ENCODE measurements around the gene HMSD.

HMSD gene

DNA sequence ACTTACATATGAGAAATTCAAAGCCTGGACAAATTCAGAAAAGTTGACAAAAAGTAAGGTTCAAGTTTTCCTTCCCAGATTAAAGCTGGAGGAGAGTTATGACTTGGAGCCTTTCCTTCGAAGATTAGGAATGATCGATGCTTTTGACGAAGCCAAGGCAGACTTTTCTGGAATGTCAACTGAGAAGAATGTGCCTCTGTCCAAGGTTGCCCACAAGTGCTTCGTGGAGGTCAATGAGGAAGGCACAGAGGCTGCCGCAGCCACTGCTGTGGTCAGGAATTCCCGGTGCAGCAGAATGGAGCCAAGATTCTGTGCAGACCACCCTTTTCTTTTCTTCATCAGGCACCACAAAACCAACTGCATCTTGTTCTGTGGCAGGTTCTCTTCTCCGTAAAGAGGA lies 37.8 kb downstream of the HMSD start:
- DNase-seq (ENCODE audit: extremely low read depth in 1 of 2, low read depth in 1 of 2) = no peak

DNA sequence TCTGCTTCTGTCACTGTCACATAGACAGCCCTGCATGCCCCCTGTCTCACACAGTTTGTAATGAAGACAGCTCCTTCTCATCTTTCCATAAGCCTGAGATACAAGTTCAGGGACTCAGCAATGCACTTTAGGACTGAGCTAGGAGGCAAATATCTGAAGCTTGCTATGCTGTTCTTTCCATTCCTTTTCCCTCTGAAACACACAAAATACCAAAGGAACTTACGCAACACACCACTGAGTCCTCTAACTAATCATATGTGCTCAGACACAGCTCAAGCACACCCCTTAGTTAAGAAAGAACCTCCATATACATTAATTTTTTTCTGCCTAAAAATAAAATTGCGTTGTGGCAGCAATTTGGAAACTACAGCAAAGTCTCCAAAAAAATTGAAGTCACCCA lies 38.6 kb downstream of the HMSD start:
- no peak for DNase-seq (ENCODE audit: extremely low read depth in 1 of 2, low read depth in 1 of 2)

DNA sequence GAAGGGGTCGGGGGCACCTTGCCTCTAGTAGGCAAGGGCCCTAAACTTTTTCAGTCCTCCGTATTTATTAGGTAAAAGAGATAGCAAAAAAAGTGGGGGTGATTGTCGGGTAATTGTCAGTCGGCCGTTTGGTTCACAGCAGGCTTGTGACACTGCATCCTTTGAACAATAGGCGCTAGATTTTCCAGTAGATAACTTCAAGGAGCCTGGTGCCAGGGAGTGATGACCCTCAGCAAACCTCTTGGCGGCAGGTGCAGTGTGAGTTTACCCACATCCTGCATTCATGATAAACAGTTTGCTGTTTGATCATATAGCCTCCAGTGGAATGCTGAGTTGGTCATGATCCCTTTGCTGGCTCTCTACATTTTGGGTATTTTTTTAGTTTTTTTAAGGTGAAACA lies 43.6 kb downstream of the HMSD start:
- no peak for DNase-seq (ENCODE audit: extremely low read depth in 1 of 2, low read depth in 1 of 2)

DNA sequence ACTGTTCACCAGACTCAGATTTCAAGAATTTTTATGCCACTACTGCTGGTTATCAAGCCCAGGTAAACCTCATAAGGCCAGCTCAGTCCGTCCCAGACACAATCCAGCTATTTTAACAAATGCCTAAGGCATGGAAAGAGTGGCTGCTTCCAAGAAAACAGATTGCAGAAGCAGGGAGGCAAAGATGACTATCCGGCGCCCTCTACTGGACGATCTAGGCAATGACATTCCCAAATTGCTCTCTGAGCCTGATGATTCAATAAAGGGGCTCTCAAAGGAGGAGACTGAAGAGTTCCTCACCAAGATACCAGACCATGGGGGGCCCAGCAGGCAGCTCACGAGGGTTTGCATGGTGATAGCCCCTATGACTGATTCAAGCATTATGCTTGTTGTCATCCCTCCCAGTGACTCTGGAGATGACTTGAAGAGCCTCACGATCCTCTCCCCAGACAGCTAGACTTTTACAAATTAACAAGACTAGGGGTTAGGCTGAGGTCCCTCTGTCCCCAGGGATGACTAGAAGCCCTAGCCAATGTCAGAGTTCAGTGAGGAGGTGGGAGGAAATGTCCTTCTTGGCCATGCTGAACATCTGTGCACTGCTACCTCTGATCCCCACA lies 45.8 kb downstream of the HMSD start:
- DNase-seq (ENCODE audit: extremely low read depth in 1 of 2, low read depth in 1 of 2) = peak in 1 of 2 donors; percentile 14

DNA sequence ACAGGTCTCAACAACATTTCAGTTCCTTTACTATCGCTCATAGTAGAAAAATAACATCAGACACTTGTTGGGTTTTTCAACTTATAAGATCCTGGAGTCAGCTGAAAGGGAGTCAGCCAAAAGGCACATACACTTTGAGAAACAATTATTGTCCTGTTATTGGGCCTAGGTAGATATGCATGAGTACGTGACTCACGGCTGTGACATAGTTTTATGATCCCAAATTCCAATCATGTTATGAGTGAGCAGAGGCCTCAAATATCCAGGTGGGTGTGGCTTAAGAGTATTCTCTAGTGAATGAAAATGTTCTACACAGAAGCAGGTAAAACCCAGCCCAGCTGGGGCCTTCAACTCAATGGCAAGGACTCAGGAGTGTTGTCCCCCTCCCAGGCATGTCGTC lies 47.9 kb downstream of the HMSD start:
- DNase-seq (ENCODE audit: extremely low read depth in 1 of 2, low read depth in 1 of 2) = no peak

DNA sequence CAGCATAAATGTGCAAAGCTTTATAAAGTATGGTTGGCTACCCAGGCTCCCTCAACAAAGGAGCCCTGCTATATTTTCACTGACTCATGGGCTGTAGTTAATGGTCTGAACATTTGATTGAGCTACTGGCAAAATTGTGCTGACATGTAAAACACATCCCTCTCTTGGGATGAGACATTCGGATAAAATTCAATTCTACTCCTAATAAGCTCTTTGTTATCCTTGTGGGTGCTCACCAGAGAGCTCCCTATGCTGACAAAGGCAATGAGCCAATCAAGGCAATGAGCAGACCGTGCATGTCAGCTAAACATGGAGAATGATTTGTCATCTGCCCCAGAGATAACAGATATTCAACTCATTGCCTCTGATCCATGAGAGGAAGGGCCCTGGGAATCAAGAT lies 48.5 kb downstream of the HMSD start:
- no peak for DNase-seq (ENCODE audit: extremely low read depth in 1 of 2, low read depth in 1 of 2)

DNA sequence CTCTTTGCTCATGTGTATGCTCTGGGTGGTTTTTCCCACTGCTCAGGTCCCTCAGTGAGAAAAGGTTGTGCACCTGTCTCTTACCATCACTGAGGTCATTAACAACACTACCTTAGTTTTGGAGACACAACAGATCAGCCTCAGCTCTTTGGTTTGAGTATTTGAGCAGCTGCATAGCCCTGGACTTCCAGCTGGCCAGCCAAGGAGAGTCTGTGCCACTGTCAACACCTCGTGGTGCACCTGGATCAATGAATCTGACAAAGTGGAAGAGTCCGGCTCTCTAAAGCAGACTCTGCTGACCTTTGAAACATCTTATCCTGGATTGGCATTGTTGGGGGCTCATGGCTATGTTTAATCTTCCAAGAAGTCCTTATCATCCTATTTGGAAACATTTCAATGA lies 50.8 kb downstream of the HMSD start:
- DNase-seq (ENCODE audit: extremely low read depth in 1 of 2, low read depth in 1 of 2) = no peak

DNA sequence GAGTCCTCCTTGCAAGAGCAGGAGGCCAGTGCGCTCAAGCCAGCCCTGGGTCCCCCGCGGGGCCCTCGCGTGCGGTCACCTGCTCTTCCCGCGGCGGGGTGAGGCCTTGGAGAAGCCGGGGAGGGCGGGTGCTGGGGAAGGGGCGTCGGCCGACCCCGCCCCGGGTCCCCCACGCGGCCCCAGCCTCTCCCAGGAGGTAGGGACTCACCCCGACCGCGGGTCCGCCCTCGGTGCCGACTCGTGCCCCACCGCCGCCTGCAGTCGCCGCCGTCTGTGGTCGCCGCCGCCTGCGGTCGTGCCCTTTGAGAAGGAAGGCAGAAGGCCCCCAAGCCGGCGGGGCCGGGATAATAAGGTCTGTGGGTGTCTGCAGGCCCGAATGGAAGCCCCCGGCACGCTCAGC lies 53.5 kb downstream of the HMSD start:
- no peak for DNase-seq (ENCODE audit: extremely low read depth in 1 of 2, low read depth in 1 of 2)

DNA sequence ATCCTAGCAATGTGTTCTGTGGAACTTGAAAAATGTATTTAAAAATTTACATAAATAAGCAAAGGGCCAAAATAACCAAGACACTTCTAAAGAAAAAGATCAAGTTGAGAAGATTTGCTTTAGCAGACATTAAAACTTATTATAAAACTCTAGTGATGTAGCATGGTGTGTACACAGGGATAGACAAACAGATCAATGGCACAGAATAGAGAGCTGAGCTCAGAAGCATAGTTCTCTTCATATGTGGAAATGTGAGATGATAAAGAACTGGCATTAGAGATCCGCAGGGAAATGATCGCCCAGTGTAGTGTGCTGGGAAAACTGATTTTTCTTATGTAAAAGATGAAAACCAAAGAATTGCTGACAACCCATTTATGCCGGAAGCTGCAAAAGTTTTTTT lies 60.2 kb downstream of the HMSD start:
- DNase-seq (ENCODE audit: extremely low read depth in 1 of 2, low read depth in 1 of 2) = no peak
